ENCODE results near the gene TH. TPM values are rescaled to one million over a fixed set of nuclear protein-coding genes. Genes with fewer than 3 reads are reported as not detected.

Gene TH
- total and polyA plus RNA-seq, 10 donors: 0.13 to 1.0 (median 0.27) TPM; not detected in 6

GRCh38 chr11:2129308-2129698 lies 42.3 kb downstream of the TH start:
- TF ChIP-seq POLR2AphosphoS5 (IDR thresholded peaks at IDR 0.05): no peak
- TF ChIP-seq, protein P1, sequence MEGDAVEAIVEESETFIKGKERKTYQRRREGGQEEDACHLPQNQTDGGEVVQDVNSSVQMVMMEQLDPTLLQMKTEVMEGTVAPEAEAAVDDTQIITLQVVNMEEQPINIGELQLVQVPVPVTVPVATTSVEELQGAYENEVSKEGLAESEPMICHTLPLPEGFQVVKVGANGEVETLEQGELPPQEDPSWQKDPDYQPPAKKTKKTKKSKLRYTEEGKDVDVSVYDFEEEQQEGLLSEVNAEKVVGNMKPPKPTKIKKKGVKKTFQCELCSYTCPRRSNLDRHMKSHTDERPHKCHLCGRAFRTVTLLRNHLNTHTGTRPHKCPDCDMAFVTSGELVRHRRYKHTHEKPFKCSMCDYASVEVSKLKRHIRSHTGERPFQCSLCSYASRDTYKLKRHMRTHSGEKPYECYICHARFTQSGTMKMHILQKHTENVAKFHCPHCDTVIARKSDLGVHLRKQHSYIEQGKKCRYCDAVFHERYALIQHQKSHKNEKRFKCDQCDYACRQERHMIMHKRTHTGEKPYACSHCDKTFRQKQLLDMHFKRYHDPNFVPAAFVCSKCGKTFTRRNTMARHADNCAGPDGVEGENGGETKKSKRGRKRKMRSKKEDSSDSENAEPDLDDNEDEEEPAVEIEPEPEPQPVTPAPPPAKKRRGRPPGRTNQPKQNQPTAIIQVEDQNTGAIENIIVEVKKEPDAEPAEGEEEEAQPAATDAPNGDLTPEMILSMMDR (IDR thresholded peaks at IDR 0.05 in 8 of 11, conservative IDR thresholded peaks at IDR 0.05 in 3 of 11): no peak
- TF ChIP-seq POLR2A (IDR thresholded peaks at IDR 0.05): no peak
- no peaks in the 10 kb centered on the region for H3K36me3 ChIP-seq
- no peak overlapping the region for H3K27ac ChIP-seq
- 81 to 94% (median 91%) methylated on average over 17 of the region's 17 CpGs for WGBS, 5 donors
- no peak for DNase-seq
- H3K9me3 ChIP-seq: no peaks in the 10 kb centered on the region
- H3K4me1 ChIP-seq: no peaks in the 10 kb centered on the region
- peaks cover 0 to 37% (median 13%) of the 10 kb centered on the region in 7 donors for H3K27me3 ChIP-seq (replicated peaks in 1 of 7)
- H3K4me3 ChIP-seq: no peak overlapping the region
- intact Hi-C loops (cut with DNase I; ENCODE audit: low total_unique reads): no loop called here

DNA sequence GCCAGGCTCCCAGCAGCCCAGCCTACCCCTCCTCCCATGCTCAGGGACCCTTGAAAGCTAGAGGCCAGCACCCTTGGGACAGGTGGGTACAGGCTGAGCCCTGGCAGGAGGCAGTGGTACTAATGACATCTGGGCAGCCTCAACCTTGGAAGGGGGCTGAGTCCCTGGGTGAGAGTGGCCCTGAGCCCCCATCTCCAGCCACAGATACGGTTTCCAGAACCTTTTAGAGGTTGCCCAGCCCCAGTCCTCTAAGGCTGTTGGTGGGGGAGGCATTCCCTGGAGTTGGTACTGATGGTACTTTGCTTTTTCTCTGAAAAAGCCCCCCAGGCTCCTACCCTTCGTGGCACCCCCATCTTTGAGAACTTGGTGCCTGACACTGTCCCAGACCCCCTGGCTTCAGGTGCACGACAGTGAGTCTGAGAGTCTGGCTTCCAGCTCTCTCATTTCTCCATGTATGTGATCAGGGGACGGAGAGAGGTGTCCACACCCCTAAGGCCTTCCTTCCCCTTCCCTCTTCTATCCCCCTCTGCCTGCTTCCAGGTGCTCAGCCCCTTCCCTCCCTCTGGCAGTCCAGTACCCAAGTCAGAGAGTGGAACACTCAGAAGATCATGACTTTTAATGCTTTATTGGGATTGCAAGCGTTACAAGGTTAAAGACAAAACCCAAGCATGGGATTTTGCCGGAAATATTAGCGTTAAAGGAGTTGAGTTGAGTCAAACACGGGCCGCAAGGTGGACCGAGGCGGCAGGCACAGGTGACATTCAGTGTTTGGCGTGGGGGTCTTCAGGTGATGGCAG lies 42.9 kb downstream of the TH start:
- no peaks in the 10 kb centered on the region for H3K36me3 ChIP-seq
- no peak for DNase-seq
- no peaks in the 10 kb centered on the region for H3K4me1 ChIP-seq
- 81 to 88% (median 84%) methylated on average over 11 to 12 of the region's 12 CpGs for whole genome bisulfite sequencing, 5 donors
- no peak overlapping the region for H3K27ac ChIP-seq
- H3K9me3 ChIP-seq: no peaks in the 10 kb centered on the region
- H3K4me3 ChIP-seq: no peak overlapping the region
- intact Hi-C loops (cut with DNase I; ENCODE audit: low total_unique reads): no loop called here
- no peak for TF ChIP-seq POLR2A (IDR thresholded peaks at IDR 0.05)
- no peak for TF ChIP-seq POLR2AphosphoS5 (IDR thresholded peaks at IDR 0.05)
- TF ChIP-seq, protein P1 (IDR thresholded peaks at IDR 0.05 in 8 of 11, conservative IDR thresholded peaks at IDR 0.05 in 3 of 11): no peak
- peaks cover 0 to 36% (median 9%) of the 10 kb centered on the region in 7 donors for H3K27me3 ChIP-seq (replicated peaks in 1 of 7)

GRCh38 chr11:2128130-2128510 lies 43.5 kb downstream of the TH start:
- H3K9me3 ChIP-seq: no peaks in the 10 kb centered on the region
- no peaks in the 10 kb centered on the region for H3K4me1 ChIP-seq
- intact Hi-C loops (cut with DNase I; ENCODE audit: low total_unique reads): no loop called here
- no peaks in the 10 kb centered on the region for H3K36me3 ChIP-seq
- H3K27ac ChIP-seq: no peak overlapping the region
- TF ChIP-seq POLR2AphosphoS5 (IDR thresholded peaks at IDR 0.05): no peak
- TF ChIP-seq, protein P1 (IDR thresholded peaks at IDR 0.05 in 8 of 11, conservative IDR thresholded peaks at IDR 0.05 in 3 of 11): no peak
- no peak for TF ChIP-seq POLR2A (IDR thresholded peaks at IDR 0.05)
- H3K4me3 ChIP-seq: no peak overlapping the region
- H3K27me3 ChIP-seq (replicated peaks in 1 of 7): peaks cover 0 to 36% (median 3%) of the 10 kb centered on the region in 7 donors
- 69 to 91% (median 84%) methylated on average over 4 to 7 of the region's 7 CpGs for WGBS, 5 donors
- no peak for DNase-seq

GRCh38 chr11:2127482-2128129 lies 44.0 kb downstream of the TH start:
- no peaks in the 10 kb centered on the region for H3K9me3 ChIP-seq
- no peaks in the 10 kb centered on the region for H3K36me3 ChIP-seq
- WGBS, 5 donors: 68 to 84% (median 75%) methylated on average over 8 of the region's 8 CpGs
- H3K4me3 ChIP-seq: no peak overlapping the region
- no peak for DNase-seq
- H3K27me3 ChIP-seq (replicated peaks in 1 of 7): peaks cover 0 to 34% (median under 1%) of the 10 kb centered on the region in 7 donors
- no peak overlapping the region for H3K27ac ChIP-seq
- H3K4me1 ChIP-seq: no peaks in the 10 kb centered on the region
- no peak for TF ChIP-seq POLR2AphosphoS5 (IDR thresholded peaks at IDR 0.05)
- TF ChIP-seq POLR2A (IDR thresholded peaks at IDR 0.05): no peak
- TF ChIP-seq, protein P1 (IDR thresholded peaks at IDR 0.05 in 8 of 11, conservative IDR thresholded peaks at IDR 0.05 in 3 of 11): no peak
- intact Hi-C loops (cut with DNase I; ENCODE audit: low total_unique reads): no loop called here

Measured in spleen (tissue), 11 donors.